Measurements from ENCODE around the gene PARD3. TPM values are rescaled to one million over a fixed set of nuclear protein-coding genes. Genes with fewer than 3 reads are reported as not detected.
A peak's percentile ranks its signal among the peaks of the same experiment; 100 is the strongest.

The PARD3 gene
- total RNA-seq, 1 donor from 2014 or later: 64.5 TPM

DNA sequence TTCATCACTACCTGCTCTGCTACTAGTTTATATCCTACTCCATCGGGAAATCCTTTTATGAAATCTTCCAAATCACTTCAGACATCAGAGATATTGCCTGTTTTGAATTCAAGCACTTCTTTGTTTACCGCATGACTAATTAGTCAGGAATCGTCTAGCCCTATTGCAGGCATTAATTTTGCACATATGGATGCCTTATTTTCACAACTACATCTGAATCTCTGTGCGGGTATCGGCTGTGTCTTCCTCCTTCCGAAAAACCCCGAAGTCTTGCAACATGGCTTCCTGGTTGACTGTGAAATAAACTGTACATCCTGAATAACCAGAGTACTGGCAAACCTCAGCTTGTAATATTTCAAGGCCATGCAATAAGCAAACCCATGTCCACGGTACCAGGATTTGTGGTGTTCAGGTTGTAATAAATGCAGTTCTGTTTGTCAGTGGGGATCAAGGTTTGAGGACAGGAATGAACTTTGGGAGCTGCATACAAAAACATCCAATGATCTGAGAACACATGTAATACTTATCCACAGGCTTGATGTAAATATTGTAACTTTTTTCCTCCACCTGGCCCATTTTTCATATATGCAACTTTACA lies 642.1 kb downstream of the PARD3 start:
- ATAC-seq: no peak

DNA sequence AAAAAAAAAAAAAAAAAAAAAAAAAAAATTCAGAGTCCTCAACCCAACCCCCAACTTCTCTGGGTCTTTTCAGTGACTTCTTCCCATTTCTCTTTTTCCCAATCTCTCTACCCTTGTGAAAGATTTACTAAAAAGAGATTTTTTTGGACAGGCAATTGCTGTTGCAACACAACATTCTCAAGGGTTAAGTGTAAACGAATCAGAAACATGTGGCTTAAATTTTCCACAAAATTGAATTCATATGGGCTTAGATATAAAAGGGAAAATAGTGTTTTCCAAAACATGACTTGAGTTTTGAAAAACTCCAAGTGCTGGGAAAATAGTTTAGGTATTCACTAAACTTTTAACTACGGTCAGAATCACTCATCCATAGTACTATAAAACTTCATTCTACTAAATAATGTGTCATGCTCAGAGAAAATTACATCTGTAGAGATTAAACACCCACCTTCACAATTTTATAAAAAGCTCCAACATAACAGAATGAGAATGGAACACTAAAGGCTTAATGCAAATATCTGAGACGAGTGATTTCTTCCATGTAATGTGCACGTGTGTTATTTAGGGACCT lies 643.1 kb downstream of the PARD3 start:
- ATAC-seq: no peak

- no peak for ATAC-seq
These were observed 645.4 kb downstream of the PARD3 start for GRCh38 chr10:34169677-34170076.

DNA sequence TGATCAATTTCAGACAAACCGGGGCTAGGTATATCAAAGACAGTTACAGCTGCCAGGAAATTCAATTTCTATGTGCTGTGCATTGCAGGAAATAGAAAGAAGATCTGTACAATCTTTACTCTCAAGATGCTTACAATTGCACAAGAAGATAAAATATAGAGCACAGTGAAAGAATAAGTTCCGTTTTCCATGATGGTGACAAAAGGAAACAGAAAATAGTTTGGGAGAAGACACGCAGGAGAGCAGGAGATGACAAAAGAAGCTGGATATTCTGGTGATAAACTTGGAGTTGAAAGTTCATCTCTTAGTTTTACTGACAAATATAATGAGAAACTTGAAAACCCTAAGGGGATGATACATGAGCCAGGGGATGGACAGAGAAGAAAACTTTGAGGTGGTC lies 646.0 kb downstream of the PARD3 start:
- no peak for ATAC-seq

DNA sequence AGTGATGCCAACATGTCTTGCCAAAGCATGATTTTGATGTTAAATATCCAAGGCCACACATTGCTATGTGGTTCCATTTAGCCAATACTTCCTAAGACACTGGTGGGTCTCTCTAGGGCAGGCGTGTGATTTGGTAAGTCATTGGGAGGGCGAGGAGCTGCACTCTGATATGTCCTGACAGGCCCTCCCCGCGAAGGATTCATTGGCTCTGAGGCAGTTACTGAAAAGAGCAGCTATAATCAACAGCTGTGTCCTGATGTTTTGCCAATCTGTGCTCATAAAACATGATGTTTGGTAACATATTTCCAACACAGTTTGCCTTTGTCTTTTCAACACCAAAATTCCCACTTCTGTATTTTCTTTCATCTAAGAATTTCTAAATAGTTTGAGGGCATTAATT lies 646.7 kb downstream of the PARD3 start:
- ATAC-seq: no peak

- no peak for ATAC-seq
These were observed 648.3 kb downstream of the PARD3 start for GRCh38 chr10:34166823-34167222.

DNA sequence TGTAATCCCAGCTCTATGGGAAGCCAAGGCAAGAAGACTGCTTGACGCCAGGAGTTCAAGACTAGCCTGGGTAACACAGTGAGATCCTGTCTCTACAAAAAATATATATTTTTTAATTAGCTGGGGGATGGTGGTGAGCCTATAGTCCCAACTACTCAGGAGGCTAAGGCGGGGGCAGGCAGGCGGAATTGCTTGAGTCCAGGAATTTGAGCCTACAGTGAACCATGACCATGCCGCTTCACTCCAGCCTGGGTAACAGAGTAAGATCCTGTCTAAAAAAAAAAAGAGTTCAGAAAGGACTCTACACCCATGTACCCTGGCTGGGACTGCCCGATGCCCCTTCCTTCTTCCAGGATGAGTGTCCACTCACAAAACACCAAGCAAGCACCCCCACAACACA lies 648.7 kb downstream of the PARD3 start:
- no peak for ATAC-seq

GRCh38 chr10:34164029-34164428 lies 651.1 kb downstream of the PARD3 start:
- no peak for ATAC-seq

GRCh38 chr10:34163075-34163905 lies 651.8 kb downstream of the PARD3 start:
- ATAC-seq: no peak

GRCh38 chr10:34161777-34162370 lies 653.2 kb downstream of the PARD3 start:
- ATAC-seq: no peak

DNA sequence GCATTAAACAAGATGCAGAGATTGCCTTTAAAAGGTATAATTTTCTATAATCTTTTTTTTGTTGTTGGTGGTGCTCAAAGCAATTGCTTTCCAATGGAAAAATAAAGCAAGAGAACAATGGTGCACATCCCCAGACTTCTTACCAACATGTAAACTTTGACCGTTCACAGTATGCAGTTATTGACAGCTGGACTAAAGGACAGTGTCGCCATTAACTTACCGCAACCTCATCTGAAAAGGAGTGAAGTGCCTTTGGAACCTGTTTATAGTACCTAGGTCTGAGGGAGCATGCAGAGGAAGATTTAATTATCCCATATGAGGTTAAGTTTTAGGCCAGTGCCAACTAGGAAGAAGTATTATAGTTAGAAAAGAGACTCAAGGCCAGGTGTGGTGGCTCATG lies 654.5 kb downstream of the PARD3 start:
- ATAC-seq: no peak

- ATAC-seq: no peak
These were observed 657.6 kb downstream of the PARD3 start for GRCh38 chr10:34157501-34157900.

DNA sequence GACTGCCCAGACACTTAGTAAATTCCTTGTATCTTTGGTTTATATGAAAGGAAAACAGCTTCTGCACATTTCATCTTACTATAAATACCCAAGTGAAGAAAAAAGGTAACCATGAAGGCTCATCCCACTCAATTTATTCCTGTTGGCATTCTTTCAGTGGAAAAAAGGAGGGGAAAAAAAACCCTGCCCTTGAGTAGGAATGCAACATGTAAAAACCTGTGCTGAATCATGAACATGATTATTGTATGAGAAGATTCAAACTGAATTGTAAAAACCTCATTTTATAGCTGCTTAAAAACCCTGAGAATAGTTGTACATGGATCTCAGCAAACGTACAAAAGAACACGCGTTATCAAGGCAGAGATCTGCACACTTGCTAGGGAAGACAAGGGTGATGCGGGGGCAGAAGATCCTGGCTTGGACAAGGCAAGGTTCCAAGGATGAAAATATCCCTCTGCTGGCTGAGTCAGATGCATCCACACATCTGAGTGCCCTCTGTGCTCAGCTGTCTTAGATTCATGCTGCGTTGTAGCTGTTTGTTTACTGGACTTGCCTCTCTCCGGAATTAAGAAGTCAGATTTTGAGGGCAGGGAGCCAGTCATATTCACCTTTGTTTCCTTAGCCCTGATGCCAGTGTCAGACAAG lies 658.2 kb downstream of the PARD3 start:
- peak; percentile 55 for ATAC-seq

- no peak for ATAC-seq
These were observed 659.3 kb downstream of the PARD3 start for GRCh38 chr10:34155812-34156211.

DNA sequence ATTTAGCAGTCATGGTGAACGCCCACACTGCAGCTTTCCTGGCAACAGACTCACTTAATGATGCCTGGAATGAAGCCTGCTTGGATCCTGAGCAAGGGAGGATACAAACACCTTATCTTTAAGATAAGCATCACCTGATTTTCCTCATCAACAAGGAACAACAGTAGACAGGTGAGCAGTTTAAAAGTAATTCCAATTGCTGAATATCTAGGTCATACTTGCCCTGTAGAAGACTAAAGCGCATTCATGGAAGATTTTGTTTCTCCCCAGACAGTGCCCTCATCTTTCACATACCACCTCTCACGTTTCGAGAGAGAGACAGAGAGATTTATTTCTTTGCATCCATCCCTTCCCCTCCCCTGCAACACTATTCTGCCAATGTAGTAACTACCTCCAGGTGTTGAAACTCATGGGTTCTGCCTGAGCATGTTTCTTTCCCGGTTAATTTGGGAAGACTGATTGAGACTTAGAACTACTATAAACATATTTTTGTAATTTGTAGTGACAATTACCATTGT lies 660.7 kb downstream of the PARD3 start:
- ATAC-seq: no peak

- no peak for ATAC-seq
These were observed 661.3 kb downstream of the PARD3 start for GRCh38 chr10:34153663-34154382.

GRCh38 chr10:34152434-34152833 lies 662.7 kb downstream of the PARD3 start:
- no peak for ATAC-seq

DNA sequence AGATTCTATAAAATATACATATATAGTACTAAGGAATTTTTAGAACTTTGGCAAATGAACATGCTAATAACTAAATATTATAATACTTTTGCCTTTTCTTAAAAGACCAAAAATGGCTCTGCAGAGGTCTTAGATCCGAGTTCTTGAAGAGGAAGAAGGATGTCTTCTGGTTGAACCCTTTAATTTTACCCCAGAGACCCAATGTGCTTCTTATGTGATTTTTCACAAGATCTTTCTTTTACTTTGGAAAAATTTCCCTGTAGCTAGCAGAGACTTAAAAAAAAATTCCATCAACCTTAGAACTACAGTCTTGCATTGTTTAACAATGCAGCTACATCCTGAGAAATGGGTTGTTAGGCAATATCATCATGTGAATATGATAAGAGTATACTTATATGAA lies 663.2 kb downstream of the PARD3 start:
- no peak for ATAC-seq

- ATAC-seq: no peak
These were observed 663.6 kb downstream of the PARD3 start for GRCh38 chr10:34151481-34151880.

GRCh38 chr10:34150103-34150502 lies 665.0 kb downstream of the PARD3 start:
- no peak for ATAC-seq

DNA sequence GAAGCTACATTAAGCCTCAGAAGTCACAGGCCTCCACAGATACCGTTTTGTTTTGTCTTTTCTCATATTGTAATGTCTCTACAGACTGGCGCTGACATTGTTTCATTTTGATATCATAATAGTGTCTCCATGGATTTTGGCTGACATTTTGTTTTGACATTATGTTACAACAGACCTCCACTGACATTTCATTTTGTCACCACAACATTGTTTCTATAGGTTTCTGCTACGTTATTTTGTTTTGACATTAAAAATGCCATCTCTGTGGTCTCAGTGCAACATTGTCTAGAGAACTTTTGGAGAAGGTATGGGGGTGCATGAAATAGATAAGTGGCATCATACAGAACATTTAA lies 666.8 kb downstream of the PARD3 start:
- no peak for ATAC-seq

DNA sequence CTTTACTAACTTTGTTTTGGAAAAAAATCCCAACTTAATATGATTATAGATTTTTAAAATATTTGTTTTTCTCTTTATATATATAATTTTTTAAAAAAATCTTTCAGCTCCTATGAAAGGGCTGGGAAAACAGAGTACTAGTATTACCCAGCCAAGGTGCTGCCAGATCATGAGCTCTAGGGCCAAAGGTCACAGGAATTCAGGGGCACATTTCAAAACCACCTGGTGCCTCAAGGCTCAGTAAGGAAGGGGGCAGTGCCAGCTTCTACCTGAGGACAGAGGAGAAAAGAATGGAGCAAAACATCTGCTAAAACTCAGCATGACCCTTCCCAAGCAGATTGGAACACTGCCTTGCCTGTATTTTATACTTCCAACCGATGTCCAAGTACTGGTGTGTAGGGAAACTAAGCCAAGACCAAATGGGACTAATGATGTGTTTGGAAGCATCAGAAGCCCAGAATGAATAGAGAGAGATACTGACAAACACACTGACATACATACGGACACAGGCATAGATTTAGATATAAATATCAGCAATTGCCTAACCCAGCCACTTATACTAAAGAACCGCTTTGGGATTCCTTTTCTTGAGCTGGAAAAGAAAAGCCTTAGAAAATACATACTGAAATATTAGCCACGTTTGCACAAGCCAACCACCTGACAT lies 667.3 kb downstream of the PARD3 start:
- ATAC-seq: no peak
